SK-N-SH (cell line): ENCODE measurements around the gene WFDC12. TPM values are rescaled to one million over a fixed set of nuclear protein-coding genes. Genes with fewer than 3 reads are reported as not detected.

Source experiments
- CTCF ChIA-PET: fragments of 300-600, 350-600 bp; formaldehyde crosslinking; extraction: SDS; loops from one replicate; lab custom pipeline; 2021; lab: Yijun Ruan, JAX
- POLR2A ChIA-PET: fragments of 350-600 bp; sonication (Branson Sonifier 250); formaldehyde crosslinking; extraction: SDS; loops from one replicate; lab custom pipeline; 2020; ENCODE audit warnings: antibody characterized with exemption, inconsistent platforms; lab: Yijun Ruan, JAX
- DNase-seq: peaks from one replicate; pipeline ENCODE4 v3.0.0; 2012
- H2AFZ ChIP-seq: fragments of 200-600 bp; sonication (generic); 2 replicates; pipeline ENCODE4 v1.8.1; 2016; ENCODE audit warnings: antibody characterized with exemption, mild to moderate bottlenecking, low read depth
- H3F3A ChIP-seq: fragments of 200-600 bp; sonication (generic); replicated peaks from 2 replicates; pipeline ENCODE3; 2016; ENCODE audit warnings: antibody characterized with exemption, mild to moderate bottlenecking; ENCODE audit not compliant: insufficient read depth
- H3K27ac ChIP-seq, 2 experiments: fragments of 200-500 bp in 1 of 2; fragments of 200-600 bp in 1 of 2; sonication (Bioruptor generic) in 1 of 2; sonication (generic), shearing (Covaris generic) in 1 of 2; 2 replicates each; pipeline versions ENCODE4 v1.5.1 to v1.6.1; 2014 to 2016; ENCODE audit warnings: low read depth in 2 of 2, inconsistent platforms in 1 of 2, low read length in 1 of 2, mild to moderate bottlenecking in 1 of 2, mixed read lengths in 1 of 2
- H3K27me3 ChIP-seq: fragments of 200-600 bp; sonication (generic), shearing (Covaris generic); 2 replicates; pipeline ENCODE4 v1.6.1; 2016; ENCODE audit warnings: mixed run types; ENCODE audit not compliant: insufficient read depth
- H3K36me3 ChIP-seq, 2 experiments: fragments of 200-500 bp in 1 of 2; fragments of 200-600 bp in 1 of 2; sonication (Bioruptor generic) in 1 of 2; sonication (generic) in 1 of 2; replicated peaks in 1 of 2; 2 replicates each; pipeline versions ENCODE3 to v1.5.1; 2014 to 2016; ENCODE audit warnings: low read length in 1 of 2, mild to moderate bottlenecking in 1 of 2; ENCODE audit not compliant: insufficient read depth in 2 of 2, control insufficient read depth in 1 of 2
- H3K4me1 ChIP-seq, 2 experiments: fragments of 200-500 bp in 1 of 2; fragments of 200-600 bp in 1 of 2; sonication (Bioruptor generic) in 1 of 2; sonication (generic), shearing (Covaris generic) in 1 of 2; 2 replicates each; pipeline versions ENCODE4 v1.5.1 to v1.6.1; 2014 to 2016; ENCODE audit warnings: low read depth in 1 of 2, low read length in 1 of 2, mixed run types in 1 of 2; ENCODE audit not compliant: insufficient read depth in 2 of 2, control insufficient read depth in 1 of 2
- H3K4me2 ChIP-seq: fragments of 200-600 bp; sonication (generic), shearing (Covaris generic); 2 replicates; pipeline ENCODE4 v1.6.1; 2017; ENCODE audit warnings: mixed run types
- H3K4me3 ChIP-seq, 2 experiments: fragments of 200-500 bp in 1 of 2; fragments of 200-600 bp in 1 of 2; sonication (Bioruptor generic) in 1 of 2; sonication (generic), shearing (Covaris generic) in 1 of 2; 2 replicates each; pipeline versions ENCODE4 v1.5.1 to v1.8.1; 2014 to 2016; ENCODE audit warnings: low read depth in 2 of 2, inconsistent platforms in 1 of 2, low read length in 1 of 2, mild to moderate bottlenecking in 1 of 2, mixed read lengths in 1 of 2, moderate library complexity in 1 of 2
- H3K79me2 ChIP-seq: fragments of 200-600 bp; sonication (generic); 2 replicates; pipeline ENCODE4 v1.8.1; 2017; ENCODE audit warnings: mild to moderate bottlenecking; ENCODE audit not compliant: insufficient read depth
- H3K9ac ChIP-seq: fragments of 200-600 bp; sonication (generic); 2 replicates; pipeline ENCODE4 v1.6.1; 2017; ENCODE audit warnings: mixed run types
- H3K9me2 ChIP-seq: fragments of 200-600 bp; sonication (generic); 2 replicates; pipeline ENCODE4 v1.6.1; 2017; ENCODE audit warnings: mixed run types
- H3K9me3 ChIP-seq: fragments of 200-600 bp; sonication (generic); 2 replicates; pipeline ENCODE4 v1.6.1; 2017; ENCODE audit warnings: mixed run types, mild to moderate bottlenecking, moderate library complexity
- H4K20me1 ChIP-seq: fragments of 200-600 bp; sonication (generic); 2 replicates; pipeline ENCODE4 v1.6.1; 2017; ENCODE audit warnings: mild to moderate bottlenecking, mixed run types; ENCODE audit not compliant: insufficient read depth
- CTCF ChIP-seq: fragments of 200-600 bp; sonication (generic); IDR thresholded peaks from 2 replicates; pipeline ENCODE4 v1.6.1; 2017; ENCODE audit warnings: antibody characterized with exemption, mild to moderate bottlenecking, moderate library complexity
- EP300 ChIP-seq, 2 experiments: IDR thresholded peaks; 2 replicates each; pipeline versions ENCODE4 v1.4.0 to v1.6.1; 2012; ENCODE audit warnings: borderline replicate concordance in 1 of 2, low read depth in 1 of 2, low read length in 1 of 2
- EZH2phosphoT487 ChIP-seq: fragments of 200-600 bp; sonication (generic); IDR thresholded peaks from 2 replicates; pipeline ENCODE4 v1.6.1; 2017; ENCODE audit warnings: low read depth, mixed run types, mild to moderate bottlenecking, antibody characterized with exemption, moderate library complexity, borderline replicate concordance
- FOXJ3 ChIP-seq: sonication (generic); formaldehyde crosslinking; IDR thresholded peaks from 2 replicates; pipeline ENCODE4 v1.5.1; 2020; ENCODE audit warnings: mild to moderate bottlenecking, missing genetic modification reagents
- FOXM1 ChIP-seq: IDR thresholded peaks from 2 replicates; pipeline ENCODE4 v1.4.0; 2012; ENCODE audit warnings: low read depth, mild to moderate bottlenecking
- JUND ChIP-seq: IDR thresholded peaks from 2 replicates; pipeline ENCODE4 v1.4.0; 2012
- MAX ChIP-seq: IDR thresholded peaks from 2 replicates; pipeline ENCODE4 v1.4.0; 2012; ENCODE audit warnings: low read depth
- MEF2A ChIP-seq: IDR thresholded peaks from 2 replicates; pipeline ENCODE4 v1.4.0; 2012; ENCODE audit warnings: low read depth, borderline replicate concordance
- NFIC ChIP-seq: IDR thresholded peaks from 2 replicates; pipeline ENCODE4 v1.4.0; 2012; ENCODE audit warnings: borderline replicate concordance
- PBX3 ChIP-seq: IDR thresholded peaks from 2 replicates; pipeline ENCODE4; 2012
- RFX5 ChIP-seq: IDR thresholded peaks from 2 replicates; pipeline ENCODE4 v1.6.1; 2012; ENCODE audit warnings: mild to moderate bottlenecking, improper control_type of control experiment, low read length
- RXRA ChIP-seq: IDR thresholded peaks from 2 replicates; pipeline ENCODE4 v1.4.0; 2012; ENCODE audit warnings: low read depth, mild to moderate bottlenecking, borderline replicate concordance
- SIN3A ChIP-seq: IDR thresholded peaks from 2 replicates; pipeline ENCODE4 v1.6.1; 2012; ENCODE audit warnings: low read depth, mild to moderate bottlenecking, low read length, moderate library complexity, borderline replicate concordance
- SMC3 ChIP-seq: IDR thresholded peaks from 2 replicates; pipeline ENCODE4 v1.6.1; 2012; ENCODE audit warnings: low read depth, low read length, improper control_type of control experiment
- TCF12 ChIP-seq: IDR thresholded peaks from 2 replicates; pipeline ENCODE4 v1.4.0; 2012
- USF1 ChIP-seq: IDR thresholded peaks from 2 replicates; pipeline ENCODE4 v1.4.0; 2012; ENCODE audit warnings: low read depth, borderline replicate concordance
- ZBTB33 ChIP-seq: IDR thresholded peaks from 2 replicates; pipeline ENCODE4 v1.4.0; 2012; ENCODE audit warnings: low read depth, borderline replicate concordance
- WGBS: methylation state at CpG from one replicate; pipeline ENCODE4 v1.1.6; 2017; ENCODE audit warnings: low lambda C conversion rate; 5-methylcytosine and 5-hydroxymethylcytosine counted together
- polyA plus RNA-seq, 3 experiments: library from polyadenylated mRNA; depleted of rRNA; stranded (reverse); fragments of >200 nt; gene quantifications; 2 replicates each; pipeline ENCODE4 v1.2.3, GENCODE V29; 2012

Gene WFDC12
- polyA plus RNA-seq, 1 of the 3 experiments (the other 2 are of a cell fraction) = not detected

GRCh38 chr20:45115386-45115774 lies 8.9 kb downstream of the WFDC12 start:
- Histone ChIP-seq H3K36me3 (no peaks in the 10 kb centered on the region), H3K27ac (no peak overlapping the region), H3F3A (no peaks in the 10 kb centered on the region), H3K9me2 (no peaks in the 10 kb centered on the region), H3K9me3 (no peaks in the 10 kb centered on the region), H3K9ac (no peak overlapping the region), H3K4me2 (no peak overlapping the region), H3K4me1 (no peaks in the 10 kb centered on the region), H4K20me1 (no peaks in the 10 kb centered on the region), H3K79me2 (no peaks in the 10 kb centered on the region), H3K4me3 (no peak overlapping the region), H2AFZ (no peak overlapping the region), H3K27me3 (no peaks in the 10 kb centered on the region; the same call in 1 of the 2 replicates)
- POLR2A ChIA-PET = no interaction called here
- CTCF ChIA-PET = interaction anchor here (0.7 to 13.3 kb wide), 3 partner anchors 10 to 175 kb away, joined by 3 to 158 read pairs (median 3); no protein-coding TSS in a partner anchor
- TF ChIP-seq FOXM1 = no peak
- TF ChIP-seq PBX3 = no peak
- TF ChIP-seq USF1 = no peak
- no peak for TF ChIP-seq SIN3A
- no peak for TF ChIP-seq CTCF
- no peak for TF ChIP-seq RXRA
- TF ChIP-seq JUND = no peak
- TF ChIP-seq MEF2A = no peak
- no peak for TF ChIP-seq FOXJ3 (CRISPR knock-in tag)
- TF ChIP-seq EP300 (IDR thresholded peaks at IDR 0.05; ENCODE audit: borderline replicate concordance in 1 of 2, low read depth in 1 of 2, low read length in 1 of 2) = no peak
- no peak for TF ChIP-seq SMC3
- DNase-seq = no peak
- 70% methylated on average over 3 of the region's 3 CpGs for WGBS

GRCh38 chr20:45114465-45115385 lies 9.5 kb downstream of the WFDC12 start, which contains the start of gene WFDC5:
TSS of gene WFDC5 (minus strand) at chr20:45115174. CDS start at chr20:45115083, 91 bp downstream.
- H3K36me3 ChIP-seq = no peaks in the 10 kb centered on the region
- H3K4me3 ChIP-seq = no peak within 1 kb of the TSS
- no peaks in the 10 kb centered on the region for H3F3A ChIP-seq
- H2AFZ ChIP-seq = no peak within 1 kb of the TSS
- no peaks in the 10 kb centered on the region for H3K9me3 ChIP-seq
- DNase-seq = no peak
- H3K27ac ChIP-seq = no peak within 1 kb of the TSS
- no peaks in the 10 kb centered on the region for H3K79me2 ChIP-seq
- POLR2A ChIA-PET = no interaction called here
- no peaks in the 10 kb centered on the region; the same call in 1 of the 2 replicates for H3K27me3 ChIP-seq
- CTCF ChIA-PET = interaction anchor here (1.2 to 13.3 kb wide), 3 partner anchors 20 to 71 kb away, joined by 7 to 158 read pairs (median 20); no protein-coding TSS in a partner anchor
- WGBS = 61% methylated on average over 16 of the region's 16 CpGs
- H3K4me1 ChIP-seq = no peaks in the 10 kb centered on the region
- H4K20me1 ChIP-seq = no peaks in the 10 kb centered on the region
- no peaks in the 10 kb centered on the region for H3K9me2 ChIP-seq
- H3K4me2 ChIP-seq = no peak within 1 kb of the TSS
- no peak within 1 kb of the TSS for H3K9ac ChIP-seq
- no peak for TF ChIP-seq MAX
- no peak for TF ChIP-seq FOXM1
- no peak for TF ChIP-seq EZH2phosphoT487
- TF ChIP-seq EP300 (IDR thresholded peaks at IDR 0.05; ENCODE audit: borderline replicate concordance in 1 of 2, low read depth in 1 of 2, low read length in 1 of 2) = no peak
- TF ChIP-seq NFIC = no peak
- TF ChIP-seq TCF12 = no peak
- no peak for TF ChIP-seq RFX5
- no peak for TF ChIP-seq CTCF
- TF ChIP-seq ZBTB33 = no peak
